Right atrium auricular region (tissue), 2 donors: Measurements from ENCODE around the gene KDM6B. TPM values are rescaled to one million over a fixed set of nuclear protein-coding genes. Genes with fewer than 3 reads are reported as not detected.
A peak's percentile ranks its signal among the peaks of the same experiment; 100 is the strongest.

Source experiments
- DNase-seq: peaks from one replicate; pipeline ENCODE4 v3.0.0-alpha.2; 2019; ENCODE audit warnings: low spot score
- H3K27ac ChIP-seq, 2 donors: fragments of 200-600 bp; sonication (generic); 1 replicate in 1 of 2; 2 replicates in 1 of 2; pipeline ENCODE4 v1.5.1; 2016 to 2019
- H3K27me3 ChIP-seq, 2 donors: fragments of 200-600 bp; sonication (generic); one replicate each; pipeline versions ENCODE4 v1.5.1 to v1.6.0; 2017 to 2019
- H3K36me3 ChIP-seq: fragments of 200-600 bp; sonication (generic); one replicate; pipeline ENCODE4 v1.5.1; 2016
- H3K4me1 ChIP-seq, 2 donors: fragments of 200-600 bp; sonication (generic); one replicate each; pipeline versions ENCODE4 v1.5.1 to v1.6.0; 2017 to 2019
- H3K4me3 ChIP-seq, 2 donors: fragments of 200-600 bp; sonication (generic); 1 replicate in 1 of 2; 2 replicates in 1 of 2; pipeline ENCODE4 v1.5.1; 2017 to 2019; ENCODE audit warnings: mild to moderate bottlenecking in 1 of 2, moderate library complexity in 1 of 2
- H3K9me3 ChIP-seq, 2 donors: fragments of 200-600 bp; sonication (generic); one replicate each; pipeline ENCODE4 v1.5.1; 2019
- CTCF ChIP-seq, 2 donors: fragments of 200-600 bp; sonication (generic); IDR thresholded peaks; one replicate each; pipeline ENCODE4 v1.5.1; 2019; ENCODE audit warnings: antibody characterized with exemption in 2 of 2
- total RNA-seq, 2 donors: library from RNA; depleted of rRNA; stranded (reverse); fragments of >200 nt; gene quantifications; one replicate each; pipeline ENCODE4 v1.1.0, GENCODE V29; 2016

The KDM6B gene
- total RNA-seq, 2 donors from 2014 or later = 11.0 to 11.1 TPM

DNA sequence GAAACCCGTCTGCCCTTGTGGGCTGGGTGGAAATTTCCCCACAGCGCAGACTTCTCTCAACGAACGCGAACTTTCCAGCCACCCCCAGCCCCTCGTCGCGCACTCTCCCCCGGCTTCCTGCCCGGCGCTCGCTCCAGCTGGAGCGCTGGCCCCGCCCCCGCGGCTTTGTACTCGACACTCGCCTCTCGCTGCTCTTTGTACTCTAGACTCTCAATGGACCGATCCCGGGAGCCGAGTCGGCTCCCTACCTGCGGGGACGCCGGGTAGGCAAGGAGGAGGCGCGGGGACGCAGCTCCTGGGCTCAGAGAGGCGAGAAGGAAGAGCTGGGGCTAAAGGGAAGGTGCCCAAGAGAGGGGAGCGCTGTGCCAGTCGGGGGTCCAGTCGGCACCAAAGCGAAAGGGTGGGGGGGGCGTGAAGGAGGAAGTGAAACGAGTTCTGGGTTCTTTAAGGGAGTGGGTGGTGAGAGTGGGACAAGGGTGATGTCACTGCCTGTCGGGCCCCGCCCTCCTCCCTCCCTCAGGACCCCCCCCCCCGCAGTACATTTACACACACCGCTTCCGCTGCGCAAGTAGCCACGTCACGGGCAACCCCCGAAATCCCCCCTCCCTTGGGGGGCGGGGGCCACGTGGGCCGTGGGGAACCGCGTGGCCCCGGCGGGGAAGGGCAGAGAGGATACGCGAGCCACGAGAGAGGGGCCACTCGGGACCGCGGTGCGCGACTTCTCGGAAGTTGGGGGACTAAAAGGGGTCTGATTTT, 9.7 kb downstream of the KDM6B start:
- peak overlapping the region; percentile 98 to 100 for H3K27ac ChIP-seq
- H3K4me3 ChIP-seq = peak overlapping the region; percentile 56 to 73
- no peaks in the 10 kb centered on the region for H3K27me3 ChIP-seq
- H3K36me3 ChIP-seq = peaks cover 19% of the 10 kb centered on the region
- H3K9me3 ChIP-seq = no peaks in the 10 kb centered on the region
- peak; percentile 88 for DNase-seq
- TF ChIP-seq CTCF (IDR thresholded peaks at IDR 0.05) = no peak
- peaks cover 0 to 42% of the 10 kb centered on the region in 2 donors for H3K4me1 ChIP-seq

DNA sequence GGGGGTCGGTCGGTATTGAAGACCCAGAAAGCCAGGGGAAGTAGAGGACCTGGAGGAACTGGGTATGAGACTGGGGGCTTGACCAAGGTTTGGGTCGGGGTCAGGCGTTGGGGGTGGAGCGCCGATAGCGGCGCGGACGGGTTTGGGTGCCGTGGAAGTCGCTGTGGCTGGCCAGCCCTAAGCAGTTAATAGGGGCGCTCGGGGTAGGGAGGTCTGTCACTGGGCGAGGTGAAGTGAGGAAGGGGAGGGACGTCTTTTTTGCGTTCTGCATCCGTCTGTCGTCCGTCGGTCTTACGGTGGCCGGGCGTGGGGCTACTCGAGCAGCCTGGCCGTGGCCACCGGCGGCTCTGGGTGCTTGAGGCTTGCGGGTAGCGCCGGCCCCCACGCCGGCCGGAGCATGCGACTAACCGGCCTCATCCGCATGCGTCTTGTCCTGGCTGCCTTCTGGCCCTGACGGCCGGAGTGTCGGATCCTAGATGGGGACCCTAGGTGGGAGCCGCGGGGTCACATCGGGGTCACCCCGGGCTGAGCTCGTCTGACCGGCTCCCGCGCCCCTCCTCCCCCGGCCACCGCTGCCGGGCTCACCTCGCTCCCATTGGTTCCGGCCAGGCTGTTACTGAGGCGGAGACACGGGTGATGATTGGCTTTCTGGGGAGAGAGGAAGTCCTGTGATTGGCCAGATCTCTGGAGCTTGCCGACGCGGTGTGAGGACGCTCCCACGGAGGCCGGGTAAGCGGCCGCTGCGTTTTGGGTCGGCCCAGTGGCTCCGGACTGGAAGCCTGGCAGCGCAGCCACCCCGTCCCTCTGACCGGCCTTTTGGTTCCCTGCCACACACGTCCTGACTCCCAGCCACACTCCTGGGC, 10.5 kb downstream of the KDM6B start:
- H3K27ac ChIP-seq = peak overlapping the region; percentile 98 to 100
- TF ChIP-seq CTCF (IDR thresholded peaks at IDR 0.05) = no peak
- no peaks in the 10 kb centered on the region for H3K9me3 ChIP-seq
- DNase-seq = peak; percentile 97
- H3K4me3 ChIP-seq = peak overlapping the region; percentile 56 to 73
- peaks cover 27% of the 10 kb centered on the region for H3K36me3 ChIP-seq
- H3K4me1 ChIP-seq = peaks cover 0 to 33% of the 10 kb centered on the region in 2 donors
- H3K27me3 ChIP-seq = no peaks in the 10 kb centered on the region

GRCh38 chr17:7845359-7846062, 11.5 kb downstream of the KDM6B start:
- Histone ChIP-seq H3K27ac (peak overlapping the region; percentile 98 to 100), H3K4me3 (peak overlapping the region; percentile 5 to 73), H3K36me3 (peaks cover 37% of the 10 kb centered on the region), H3K9me3 (no peaks in the 10 kb centered on the region), H3K4me1 (peaks cover 0 to 24% of the 10 kb centered on the region in 2 donors), H3K27me3 (no peaks in the 10 kb centered on the region)
- no peak for TF ChIP-seq CTCF (IDR thresholded peaks at IDR 0.05)
- DNase-seq = no peak

- no peak for TF ChIP-seq CTCF (IDR thresholded peaks at IDR 0.05)
- Histone ChIP-seq H3K27me3 (no peaks in the 10 kb centered on the region), H3K4me1 (peaks cover 0 to 17% of the 10 kb centered on the region in 2 donors), H3K36me3 (peaks cover 44% of the 10 kb centered on the region), H3K4me3 (no peak overlapping the region), H3K9me3 (no peaks in the 10 kb centered on the region), H3K27ac (no peak overlapping the region)
- DNase-seq = no peak
Measured at GRCh38 chr17:7846063-7846735, 12.2 kb downstream of the KDM6B start.
